Measurements from ENCODE around the gene ZNF79.

Gene ZNF79

DNA sequence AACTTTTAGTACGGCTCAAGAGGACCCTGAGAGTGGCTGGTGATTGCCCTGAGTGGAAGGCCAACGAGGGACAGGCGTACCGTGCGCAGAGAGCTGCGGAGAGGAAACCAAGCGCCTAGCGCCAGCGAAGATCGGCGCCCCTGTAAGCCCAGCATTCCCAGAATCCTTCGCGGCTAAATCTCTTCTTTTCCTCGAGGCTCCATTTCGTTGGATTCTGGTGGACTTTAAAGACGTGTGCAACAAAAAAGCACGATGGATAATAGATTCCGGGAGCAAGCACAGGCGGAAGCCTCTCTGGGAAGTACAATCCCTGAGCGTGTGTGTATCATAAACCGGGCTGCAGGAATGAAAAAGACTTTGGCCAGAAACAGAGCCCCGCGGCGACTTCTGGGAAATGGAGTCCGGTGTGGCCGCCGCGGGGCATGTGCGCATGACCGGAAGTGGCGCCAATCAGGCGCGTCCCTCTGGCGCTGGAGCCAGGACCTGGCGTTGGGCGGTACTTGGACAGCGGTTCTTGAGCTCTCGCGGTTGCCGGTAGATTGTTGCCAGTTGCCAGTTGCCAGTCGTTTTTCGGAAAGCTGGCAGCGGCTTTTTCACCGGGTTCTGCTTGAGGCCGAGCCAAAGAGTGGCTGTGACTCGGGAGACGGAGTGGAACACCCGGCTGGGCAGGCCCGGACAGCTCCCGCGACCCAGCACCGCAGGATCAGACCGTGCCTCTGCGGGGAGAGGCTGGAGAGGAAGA, at the start of gene ZNF79:
Gene ZNF79 (plus strand): TSS at position 449 of the 742 bp plus-strand sequence. CDS start 406 bp downstream, outside the sequence.
- peak; percentile 92 for DNase-seq

DNA sequence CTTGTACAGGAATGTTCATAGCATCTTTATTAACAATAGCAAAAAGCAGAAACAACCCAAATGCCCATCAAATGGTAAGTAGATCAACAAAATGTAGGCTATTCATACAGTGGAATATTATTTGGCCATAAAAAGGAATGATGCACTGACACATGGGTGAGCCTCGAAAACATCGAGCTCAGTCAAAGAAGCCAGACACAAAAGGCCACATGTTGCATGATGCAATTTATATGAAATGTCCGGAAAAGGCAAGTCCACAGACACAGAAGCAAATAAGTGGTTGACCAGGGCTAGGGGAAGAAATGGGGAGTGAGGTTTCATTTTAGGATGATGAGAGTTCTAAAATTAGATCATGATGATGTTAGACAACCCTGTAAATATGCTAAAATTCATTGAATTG, 43.7 kb upstream of the ZNF79 start:
- DNase-seq: no peak

DNA sequence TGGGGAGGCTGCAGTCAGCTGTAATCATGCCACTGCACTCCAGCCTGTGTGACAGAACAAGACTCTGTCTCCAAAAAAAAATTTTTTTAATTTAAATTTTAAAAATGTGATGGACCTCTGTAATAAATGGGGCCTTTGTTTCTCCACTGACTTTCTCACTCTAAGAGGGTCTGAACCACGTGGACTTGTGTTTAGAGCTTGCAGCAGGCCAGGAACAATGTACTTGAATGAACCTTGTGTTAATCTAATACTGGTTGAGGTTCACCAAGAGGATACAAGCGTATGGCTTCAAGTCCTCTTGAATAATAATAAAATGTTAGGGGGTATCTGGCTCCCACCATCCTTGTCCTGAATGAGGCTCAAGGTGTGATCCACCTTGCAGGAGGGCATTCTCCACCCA, 41.6 kb upstream of the ZNF79 start:
- no peak for DNase-seq

DNA sequence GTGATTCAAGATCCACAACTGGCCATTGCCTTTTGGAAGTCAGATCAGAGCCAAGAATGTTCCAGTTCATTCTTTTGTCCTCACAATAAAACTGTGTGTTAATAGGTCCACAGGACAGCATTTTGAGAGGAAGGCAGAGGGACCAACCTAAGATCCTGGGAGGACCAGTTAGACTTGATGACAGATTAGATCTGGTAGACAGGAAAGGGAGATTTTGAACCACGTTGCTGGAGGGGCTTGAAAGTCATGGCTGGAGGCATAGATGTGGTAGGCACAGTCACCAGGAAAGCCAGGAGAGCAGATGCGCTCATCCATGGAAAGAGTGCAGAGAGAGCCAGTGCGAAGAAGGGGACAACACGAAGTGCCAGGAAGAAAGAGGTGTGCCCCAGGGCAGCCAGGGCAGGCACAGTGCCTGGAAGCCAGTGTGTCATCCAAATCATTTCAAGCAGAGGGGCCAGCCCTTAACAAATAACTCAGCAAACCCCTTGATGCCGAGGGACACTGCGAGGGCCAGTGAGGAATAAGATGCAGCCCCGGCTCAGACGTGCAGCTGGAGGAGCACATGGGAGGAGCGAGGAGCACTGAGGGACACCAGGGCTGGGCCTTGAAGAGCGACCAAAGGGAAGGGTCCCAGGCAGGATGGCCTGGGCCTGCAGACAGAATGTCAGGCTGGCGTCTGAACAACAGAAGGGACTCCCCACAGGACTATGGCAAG, 40.0 kb upstream of the ZNF79 start:
- DNase-seq: no peak

DNA sequence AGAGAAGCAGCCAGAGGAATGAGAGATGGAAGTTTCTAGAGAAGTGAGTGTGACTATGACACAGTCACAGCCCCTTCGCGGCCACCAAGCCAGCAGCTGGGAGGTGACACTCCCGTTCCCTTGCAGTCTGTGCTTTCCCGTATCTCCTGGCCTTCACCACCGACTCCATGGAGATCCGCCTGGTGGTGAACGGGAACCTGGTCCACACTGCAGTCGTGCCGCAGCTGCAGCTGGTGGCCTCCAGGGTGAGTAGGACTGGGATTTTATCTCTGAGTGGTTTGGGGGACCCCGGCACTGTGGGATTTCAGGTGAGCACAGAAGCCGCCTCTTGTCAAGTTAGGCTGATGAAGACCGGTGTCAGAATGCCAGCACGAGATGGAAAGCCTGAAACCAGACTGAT, 39.3 kb upstream of the ZNF79 start:
- no peak for DNase-seq

DNA sequence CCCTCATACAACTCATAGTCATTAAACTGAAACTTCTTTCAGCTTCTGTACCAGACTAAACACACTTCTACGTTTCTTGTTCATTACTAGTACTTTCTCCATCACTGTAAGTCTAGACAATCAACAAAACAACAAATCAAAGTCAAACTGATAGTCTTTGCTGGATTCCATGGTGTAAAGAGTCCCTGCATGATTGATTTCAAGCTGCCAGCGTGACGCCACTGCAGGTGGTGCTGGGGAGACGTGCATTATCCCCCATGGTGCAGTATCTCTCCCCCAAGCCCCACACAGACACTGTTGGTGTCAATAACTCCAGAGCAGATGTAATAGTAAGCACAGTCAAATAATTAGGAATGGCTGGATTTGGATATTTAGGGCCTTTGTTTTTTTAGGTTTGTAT, 37.9 kb upstream of the ZNF79 start:
- DNase-seq: no peak

DNA sequence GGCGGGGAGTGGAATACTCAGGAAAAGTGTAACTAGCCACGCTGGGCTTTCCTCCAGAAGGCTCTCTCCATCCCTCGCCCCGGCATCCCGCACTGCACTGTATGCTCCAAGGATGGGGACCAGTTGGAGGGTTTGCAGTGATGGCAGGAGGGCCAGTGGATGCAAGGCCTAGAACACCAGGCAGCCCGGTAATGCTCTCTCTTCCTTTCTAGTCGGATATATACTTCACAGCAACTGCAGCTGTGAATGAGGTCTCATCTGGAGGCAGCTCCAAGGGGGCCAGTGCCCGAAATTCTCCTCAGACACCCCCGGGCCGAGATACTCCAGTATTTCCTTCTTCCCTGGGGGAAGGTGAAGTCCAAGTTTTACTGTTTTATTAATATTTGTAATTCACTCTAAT, 37.2 kb upstream of the ZNF79 start:
- no peak for DNase-seq

DNA sequence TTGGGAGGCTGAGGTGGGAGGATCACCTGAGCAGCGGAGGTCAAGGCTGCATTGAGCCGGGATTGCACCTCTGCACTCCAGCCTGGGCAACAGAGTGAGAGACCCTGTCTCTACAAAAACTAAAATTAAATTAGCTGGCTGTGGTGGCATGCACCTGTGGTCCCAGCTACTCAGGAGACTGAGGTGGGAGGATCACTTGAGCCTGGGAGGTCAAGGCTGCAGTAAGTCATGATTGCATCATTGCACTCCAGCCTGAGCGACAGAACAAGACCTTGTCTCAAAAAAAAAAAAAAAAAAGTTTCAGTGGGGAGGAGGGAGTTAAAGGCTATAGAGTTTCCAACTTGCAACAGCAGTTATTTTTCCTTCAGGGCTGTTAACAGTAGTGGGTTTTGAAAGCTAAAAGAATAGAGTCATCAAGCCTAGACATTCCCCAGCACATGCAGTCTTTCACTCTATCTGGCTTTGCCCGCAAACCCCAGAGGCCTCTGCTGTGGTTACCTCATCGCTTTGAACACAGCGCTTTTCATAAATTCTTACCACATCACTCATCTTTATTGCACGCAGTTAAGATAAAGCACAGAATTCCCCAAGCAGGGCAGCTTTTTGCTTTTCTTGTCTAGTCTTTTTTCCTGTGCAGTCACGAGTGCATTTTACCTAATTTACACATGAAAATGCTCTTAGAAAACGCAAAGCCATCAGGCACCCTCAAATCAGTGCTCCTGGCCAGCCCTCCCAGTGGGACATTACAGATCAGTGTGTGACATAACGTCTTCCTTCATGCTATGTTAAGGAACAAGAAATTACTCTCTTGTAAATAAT, 35.9 kb upstream of the ZNF79 start:
- no peak for DNase-seq

DNA sequence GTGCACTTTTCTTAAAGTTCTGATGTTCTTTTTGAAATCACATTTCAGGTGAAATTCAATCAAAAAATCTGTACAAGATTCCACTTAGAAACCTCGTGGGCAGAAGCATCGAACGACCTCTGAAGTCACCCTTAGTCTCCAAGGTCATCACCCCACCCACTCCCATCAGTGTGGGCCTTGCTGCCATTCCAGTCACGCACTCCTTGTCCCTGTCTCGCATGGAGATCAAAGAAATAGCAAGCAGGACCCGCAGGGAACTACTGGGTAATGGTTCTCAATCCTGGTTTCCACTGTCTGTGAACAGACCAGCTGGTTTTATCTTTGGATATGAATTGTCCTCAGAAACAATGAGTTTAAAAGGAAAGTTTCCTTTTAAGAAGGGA, 35.3 kb upstream of the ZNF79 start:
- no peak for DNase-seq

DNA sequence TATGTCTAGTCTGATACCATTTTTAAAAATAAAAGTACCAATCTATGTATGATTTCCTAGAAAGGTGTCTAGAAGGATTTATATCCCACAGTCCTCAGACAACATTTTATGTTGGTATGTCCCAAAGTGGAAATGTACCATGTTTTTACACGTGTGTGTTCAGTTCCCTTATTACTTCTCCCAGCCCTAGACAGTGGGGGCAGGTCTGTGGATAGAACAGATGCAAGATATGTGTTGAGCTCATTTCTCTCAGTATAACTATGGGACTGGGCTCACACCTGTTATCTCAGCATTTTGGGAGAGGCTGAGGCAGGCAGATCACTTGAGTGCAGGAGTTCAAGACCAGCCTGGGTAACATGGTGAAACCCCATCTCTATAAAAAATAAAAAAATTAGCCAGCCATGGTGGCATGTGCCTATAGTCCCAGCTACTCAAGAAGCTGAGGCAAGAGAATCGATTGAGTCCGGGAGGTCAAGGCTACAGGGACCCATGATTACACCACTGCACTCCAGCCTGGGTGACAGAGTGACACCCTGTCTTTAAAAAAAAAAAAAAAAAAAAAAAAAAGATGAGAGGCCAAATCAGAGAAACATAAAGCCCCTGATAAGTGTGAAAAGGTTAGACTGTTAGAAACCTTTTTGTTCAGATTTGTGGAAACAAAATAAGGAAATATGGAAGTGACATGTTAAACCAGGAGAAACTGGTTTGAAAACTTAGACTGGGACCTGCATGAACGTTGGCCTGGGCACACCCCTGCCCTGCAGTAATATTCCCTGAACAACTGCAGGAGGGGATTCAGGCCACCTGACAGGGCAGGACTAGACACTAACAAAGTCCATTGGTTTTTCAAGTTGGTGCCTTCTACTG, 34.6 kb upstream of the ZNF79 start:
- DNase-seq: no peak

DNA sequence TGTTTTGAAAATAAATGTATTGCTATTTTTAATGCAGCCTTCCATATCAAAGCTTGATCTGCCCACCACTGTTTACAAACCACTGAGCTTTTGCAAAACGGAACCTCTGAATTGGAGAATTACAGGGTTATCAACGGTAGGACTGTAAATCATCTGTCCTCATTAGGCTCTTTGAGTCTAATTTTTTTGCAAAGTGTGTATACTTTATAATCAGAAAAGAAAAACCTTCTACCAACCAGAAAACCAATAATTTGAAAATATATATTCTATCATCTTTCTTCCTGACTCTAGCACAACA, 34.0 kb upstream of the ZNF79 start:
- no peak for DNase-seq

DNA sequence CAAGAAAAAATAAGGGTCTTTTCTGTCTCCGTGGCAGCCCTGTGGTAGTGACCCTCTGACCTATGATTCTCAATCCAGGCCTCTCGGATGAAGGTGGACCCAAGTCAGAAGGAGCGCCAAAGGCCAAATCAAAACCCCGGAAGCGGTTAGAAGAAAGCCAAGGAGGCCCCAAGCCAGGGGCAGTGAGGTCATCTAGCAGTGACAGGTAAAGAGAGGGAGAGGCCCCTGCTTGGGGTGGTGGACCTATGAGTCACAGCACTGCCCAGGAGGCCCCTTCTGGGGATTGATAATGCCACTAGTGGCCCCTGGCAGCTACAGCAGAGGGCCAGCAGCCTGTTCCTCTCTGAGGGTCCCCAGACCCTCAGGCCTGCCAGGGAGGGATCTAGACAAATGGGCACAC, 33.6 kb upstream of the ZNF79 start:
- DNase-seq: no peak

DNA sequence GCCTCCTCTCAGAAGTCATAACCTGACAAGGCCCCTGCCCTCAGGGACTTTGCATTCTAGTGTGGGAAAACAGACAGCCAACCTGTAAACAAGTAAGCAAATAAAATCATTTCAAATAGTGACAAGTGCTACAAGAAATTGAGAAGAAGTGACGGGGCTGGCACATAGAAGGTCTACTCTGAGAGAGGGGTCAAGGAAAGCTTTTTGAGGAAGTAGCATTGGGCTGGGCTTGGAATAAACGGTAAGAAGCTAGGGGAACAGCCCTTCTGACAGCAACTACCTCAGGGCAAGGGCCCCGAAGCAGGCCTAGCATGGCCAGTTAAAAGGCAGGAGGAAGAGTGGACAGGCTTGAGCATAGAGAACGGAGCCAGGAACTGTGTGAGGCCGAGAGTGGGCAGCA, 32.0 kb upstream of the ZNF79 start:
- DNase-seq: no peak

DNA sequence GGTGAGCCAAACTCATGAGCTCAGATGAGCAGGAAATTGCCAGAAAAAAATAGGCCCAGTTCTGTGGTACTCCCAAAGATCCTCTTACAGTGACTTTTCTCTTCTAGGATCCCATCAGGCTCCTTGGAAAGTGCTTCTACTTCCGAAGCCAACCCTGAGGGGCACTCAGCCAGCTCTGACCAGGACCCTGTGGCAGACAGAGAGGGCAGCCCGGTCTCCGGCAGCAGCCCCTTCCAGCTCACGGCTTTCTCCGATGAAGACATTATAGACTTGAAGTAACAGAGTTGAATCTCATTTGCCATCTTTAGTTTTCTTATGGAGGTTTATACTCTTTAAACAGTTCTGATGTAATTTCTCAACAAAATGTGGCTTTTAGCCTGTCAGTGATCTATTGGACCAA, 31.2 kb upstream of the ZNF79 start:
- no peak for DNase-seq

DNA sequence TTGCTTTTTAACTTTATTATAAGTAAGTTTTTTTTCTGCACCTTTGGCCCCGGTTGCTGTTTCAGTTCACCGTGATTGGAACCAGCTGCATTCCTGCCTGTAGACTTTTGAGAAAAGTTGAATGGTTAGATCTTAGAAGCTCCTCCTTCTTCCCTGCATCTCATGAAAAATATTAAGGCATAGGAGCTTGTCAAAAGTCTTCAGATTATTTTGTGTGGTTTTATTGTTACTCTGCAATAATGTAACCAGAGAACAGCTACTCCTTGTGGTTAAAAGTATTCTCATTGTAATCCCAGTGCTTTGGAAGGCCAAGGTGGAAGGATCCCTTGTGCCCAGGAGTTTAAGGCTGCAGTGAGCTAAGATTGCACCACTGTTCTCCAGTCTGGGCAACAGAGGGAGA, 30.5 kb upstream of the ZNF79 start:
- DNase-seq: no peak

DNA sequence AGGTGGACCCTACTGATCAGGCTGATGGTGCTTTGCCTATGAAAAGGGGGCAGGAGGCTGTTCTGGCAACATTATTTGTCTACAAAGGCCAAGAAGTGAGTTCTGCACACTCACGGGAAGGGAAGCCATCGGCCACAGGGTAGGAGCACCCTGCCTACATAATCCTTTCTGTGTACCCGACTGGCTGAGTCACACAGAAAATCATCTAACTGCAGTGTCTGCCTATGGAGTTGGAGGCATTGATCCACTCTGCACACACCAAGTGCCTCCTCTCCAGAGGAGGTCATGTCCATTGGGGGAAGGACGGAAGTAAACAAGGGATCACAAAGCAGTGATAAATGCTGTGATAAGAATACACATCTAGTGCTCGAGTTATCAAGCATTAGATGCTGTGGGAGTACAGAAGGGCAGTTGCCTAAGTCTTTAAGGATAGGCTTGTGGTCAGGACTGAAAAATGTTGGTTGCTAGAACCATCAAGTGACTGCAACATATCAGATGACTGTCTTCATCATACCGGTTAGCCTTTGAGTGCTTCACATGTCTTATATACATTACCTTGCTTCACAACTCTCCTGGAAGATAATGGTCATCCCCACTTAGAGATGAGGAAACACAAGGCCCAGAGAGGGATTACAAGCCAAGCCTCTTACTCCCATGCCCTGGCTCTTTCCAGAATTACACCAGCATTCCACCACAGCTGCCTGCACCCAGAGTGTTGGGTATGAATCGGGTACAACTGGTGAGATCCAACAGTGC, 28.5 kb upstream of the ZNF79 start:
- DNase-seq: no peak

DNA sequence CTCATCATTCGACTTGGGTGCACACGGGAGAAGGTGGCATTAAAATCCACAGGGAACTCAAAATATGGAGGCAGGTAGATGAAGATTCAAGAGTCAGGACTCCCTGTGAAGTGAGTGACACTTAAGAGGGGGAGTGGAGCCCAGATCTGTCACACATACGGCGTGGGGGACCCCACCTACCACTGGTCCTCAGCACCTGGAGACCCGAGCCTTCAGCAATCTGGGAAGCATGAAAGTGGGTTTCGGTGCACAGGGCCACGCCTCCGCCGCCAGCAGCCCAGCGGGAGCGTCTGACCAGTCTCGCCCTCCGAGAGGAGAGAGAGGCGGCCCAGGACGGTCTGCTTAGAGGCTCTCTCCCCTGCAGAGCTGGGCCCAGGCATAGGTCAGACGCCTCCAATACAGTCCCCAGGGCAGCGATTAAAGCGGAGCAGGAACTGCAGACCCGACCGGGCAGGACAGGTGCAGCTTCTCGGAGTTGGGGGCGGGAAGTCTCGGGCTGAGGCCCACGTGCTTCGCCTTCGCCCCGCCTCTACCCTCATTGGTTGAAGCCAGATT, 27.9 kb upstream of the ZNF79 start:
- no peak for DNase-seq

DNA sequence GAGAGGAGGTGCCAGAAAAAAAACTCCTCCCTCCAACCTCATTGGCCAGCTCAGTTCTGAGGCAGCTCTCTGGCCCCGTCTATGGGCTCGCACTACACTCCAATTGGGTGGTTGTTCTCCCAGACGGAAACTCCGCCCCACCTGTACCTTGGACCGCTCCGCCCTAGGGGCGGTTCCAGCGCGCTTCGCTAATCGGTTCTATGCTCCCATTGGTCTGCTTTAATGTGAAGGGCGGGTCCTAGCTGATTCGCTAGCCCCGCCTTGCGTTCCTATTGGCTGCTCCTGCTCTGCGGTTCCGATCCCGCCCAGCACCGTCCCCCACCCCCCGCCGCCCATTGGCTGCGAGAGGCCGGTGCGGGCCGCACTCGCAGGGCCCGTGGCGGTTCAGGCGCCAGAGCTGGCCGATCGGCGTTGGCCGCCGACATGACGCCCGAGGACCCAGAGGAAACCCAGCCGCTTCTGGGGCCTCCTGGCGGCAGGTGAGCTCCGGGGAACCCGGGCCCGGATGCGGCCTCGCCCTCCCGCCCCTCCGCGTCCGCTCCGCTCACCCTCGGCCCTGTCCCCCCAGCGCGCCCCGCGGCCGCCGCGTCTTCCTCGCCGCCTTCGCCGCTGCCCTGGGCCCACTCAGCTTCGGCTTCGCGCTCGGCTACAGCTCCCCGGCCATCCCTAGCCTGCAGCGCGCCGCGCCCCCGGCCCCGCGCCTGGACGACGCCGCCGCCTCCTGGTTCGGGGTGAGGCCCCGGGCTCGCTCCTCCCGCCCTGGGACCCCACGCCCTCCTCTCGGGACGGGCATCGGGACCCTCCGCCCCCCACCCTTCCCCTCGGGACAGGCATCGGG, 27.2 kb upstream of the ZNF79 start, which contains the start of gene SLC2A8:
Gene SLC2A8 (plus strand): TSS at position 362 of the 838 bp plus-strand sequence. CDS start 62 bp downstream, at position 424.
- DNase-seq: peak; percentile 100

DNA sequence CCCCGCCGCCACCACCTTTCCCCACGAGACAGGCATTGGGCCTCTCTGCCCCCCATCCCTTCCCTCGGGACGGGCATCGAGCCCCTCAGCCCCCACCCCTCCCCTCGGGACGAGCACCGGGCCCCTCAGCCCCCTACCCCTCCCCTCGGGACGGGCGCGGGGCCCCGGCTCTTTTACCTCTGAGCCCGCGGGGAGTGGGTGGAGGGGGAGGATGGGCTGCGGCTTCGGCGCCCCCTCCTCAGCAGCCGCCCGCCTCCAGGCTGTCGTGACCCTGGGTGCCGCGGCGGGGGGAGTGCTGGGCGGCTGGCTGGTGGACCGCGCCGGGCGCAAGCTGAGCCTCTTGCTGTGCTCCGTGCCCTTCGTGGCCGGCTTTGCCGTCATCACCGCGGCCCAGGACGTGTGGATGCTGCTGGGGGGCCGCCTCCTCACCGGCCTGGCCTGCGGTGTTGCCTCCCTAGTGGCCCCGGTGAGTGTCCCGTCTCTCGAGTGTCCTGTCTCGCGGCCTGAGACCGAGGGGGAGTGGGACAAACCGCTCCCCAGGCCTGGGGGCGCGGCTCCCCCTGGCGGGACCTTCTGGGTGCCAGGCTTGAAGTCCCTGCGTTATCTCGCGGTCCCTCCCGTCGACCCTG, 26.4 kb upstream of the ZNF79 start:
- no peak for DNase-seq

DNA sequence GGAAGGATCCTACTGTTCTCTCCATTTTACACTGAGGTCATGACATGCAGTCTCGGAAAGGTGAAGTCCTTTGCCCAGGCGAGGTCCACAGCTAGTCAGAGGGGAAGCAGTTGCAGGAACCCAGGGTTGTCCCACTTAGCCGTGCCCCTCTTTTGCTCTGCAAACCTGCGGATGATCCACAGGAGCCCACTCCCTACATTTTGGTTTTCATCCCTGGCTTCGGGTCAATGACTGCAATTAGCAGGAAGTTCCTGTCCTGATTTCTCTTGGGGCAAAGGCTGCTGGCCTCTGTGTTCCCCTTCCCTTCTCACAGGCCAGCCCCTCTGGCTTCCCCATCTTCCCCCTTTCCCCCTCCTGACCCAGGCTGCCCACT, 25.9 kb upstream of the ZNF79 start:
- no peak for DNase-seq
